Esophagus squamous epithelium (tissue), 5 donors: ENCODE data around the gene ING3. TPM values are rescaled to one million over a fixed set of nuclear protein-coding genes. Genes with fewer than 3 reads are reported as not detected.

ENCODE experiments used
- DNase-seq: peaks from one replicate; lab custom pipeline; 2025; lab: John Stamatoyannopoulos, UW
- H3K27ac ChIP-seq, 4 donors: fragments of 200-600 bp; sonication (generic); one replicate each; pipeline ENCODE4 v1.5.1; 2016 to 2019; ENCODE audit warnings: mild to moderate bottlenecking in 1 of 4
- H3K27me3 ChIP-seq, 4 donors: fragments of 200-600 bp; sonication (generic); 1 replicate in 3 of 4; 2 replicates in 1 of 4; pipeline versions ENCODE4 v1.5.1 to v1.6.0; 2017 to 2021; ENCODE audit warnings: antibody characterized with exemption in 1 of 4
- H3K36me3 ChIP-seq, 3 donors: fragments of 200-600 bp; sonication (generic); one replicate each; pipeline ENCODE4 v1.5.1; 2016 to 2019
- H3K4me1 ChIP-seq, 3 donors: fragments of 200-600 bp; sonication (generic); one replicate each; pipeline ENCODE4 v1.5.1; 2017 to 2019
- H3K4me3 ChIP-seq, 4 donors: fragments of 200-600 bp; sonication (generic); 1 replicate in 3 of 4; 2 replicates in 1 of 4; pipeline ENCODE4 v1.5.1; 2016 to 2019; ENCODE audit warnings: mild to moderate bottlenecking in 2 of 4, moderate library complexity in 1 of 4
- H3K9me3 ChIP-seq, 3 donors: fragments of 200-600 bp; sonication (generic); one replicate each; pipeline ENCODE4 v1.5.1; 2016 to 2019
- CTCF ChIP-seq, 6 experiments: fragments of 450-650 bp in 4 of 6; fragments of 200-600 bp in 2 of 6; sonication (generic) in 2 of 6; IDR thresholded peaks; one replicate each; pipeline ENCODE4 v1.5.1; 2016 to 2019; ENCODE audit warnings: antibody characterized with exemption in 6 of 6, mild to moderate bottlenecking in 4 of 6, moderate library complexity in 4 of 6
- POLR2A ChIP-seq, 4 donors: fragments of 450-650 bp; IDR thresholded peaks; one replicate each; pipeline ENCODE4 v1.6.1; 2017; ENCODE audit warnings: antibody characterized with exemption in 4 of 4, mild to moderate bottlenecking in 4 of 4, moderate library complexity in 3 of 4
- WGBS, 2 donors: methylation state at CpG; one replicate each; pipeline ENCODE4 v1.1.5; 2018; 5-methylcytosine and 5-hydroxymethylcytosine counted together
- intact Hi-C: fragments of 100-400 bp; cut with DNase I; formaldehyde crosslinking; loops from one replicate; pipeline ENCODE4 v1.15.0; 2022
- total RNA-seq, 4 donors: library from RNA; depleted of rRNA; stranded (reverse); fragments of >200 nt; gene quantifications; one replicate each; pipeline ENCODE4 v1.1.0, GENCODE V29; 2016
- donor health status: DM: yes; HTN: yes; CAD: no.

Gene ING3
- total RNA-seq, 4 donors from 2014 or later = 12.5 to 15.8 (median 14.4) TPM

GRCh38 chr7:121006711-121007315 lies 56.2 kb downstream of the ING3 start:
- intact Hi-C loops = no loop called here
- H3K27me3 ChIP-seq = peaks cover 0 to 5% (median 0%) of the 10 kb centered on the region in 4 donors
- peaks cover 0 to 4% (median 0%) of the 10 kb centered on the region in 3 donors for H3K4me1 ChIP-seq
- H3K4me3 ChIP-seq = no peak overlapping the region
- H3K27ac ChIP-seq = no peak overlapping the region
- 66 to 67% methylated on average over 6 of the region's 6 CpGs for WGBS, 2 donors
- H3K9me3 ChIP-seq = no peaks in the 10 kb centered on the region
- no peak for DNase-seq
- TF ChIP-seq CTCF (IDR thresholded peaks at IDR 0.05) (no peak), POLR2A (IDR thresholded peaks at IDR 0.05) (no peak)
- H3K36me3 ChIP-seq = no peaks in the 10 kb centered on the region

- TF ChIP-seq CTCF (IDR thresholded peaks at IDR 0.05) (no peak), POLR2A (IDR thresholded peaks at IDR 0.05) (no peak)
- intact Hi-C loops = no loop called here
- 50 to 59% methylated on average over 2 of the region's 2 CpGs for WGBS, 2 donors
- Histone ChIP-seq H3K27me3 (peaks cover 0 to 4% (median 0%) of the 10 kb centered on the region in 4 donors), H3K9me3 (no peaks in the 10 kb centered on the region), H3K4me3 (no peak overlapping the region), H3K36me3 (no peaks in the 10 kb centered on the region), H3K4me1 (no peaks in the 10 kb centered on the region), H3K27ac (no peak overlapping the region)
- DNase-seq = no peak
Measured at GRCh38 chr7:121008816-121009215, 58.2 kb downstream of the ING3 start.

GRCh38 chr7:121011401-121011800 lies 60.8 kb downstream of the ING3 start:
- no peaks in the 10 kb centered on the region for H3K36me3 ChIP-seq
- H3K4me3 ChIP-seq = no peak overlapping the region
- no peak for DNase-seq
- no peak for TF ChIP-seq POLR2A (IDR thresholded peaks at IDR 0.05)
- no peak for TF ChIP-seq CTCF (IDR thresholded peaks at IDR 0.05)
- no peaks in the 10 kb centered on the region for H3K4me1 ChIP-seq
- no peaks in the 10 kb centered on the region for H3K27me3 ChIP-seq
- H3K9me3 ChIP-seq = no peaks in the 10 kb centered on the region
- H3K27ac ChIP-seq = no peak overlapping the region
- intact Hi-C loops = no loop called here
- 80 to 88% methylated on average over 1 of the region's 1 CpG for WGBS, 2 donors

GRCh38 chr7:121012170-121012874 lies 61.7 kb downstream of the ING3 start:
- 81 to 90% methylated on average over 6 of the region's 6 CpGs for WGBS, 2 donors
- no peak for TF ChIP-seq POLR2A (IDR thresholded peaks at IDR 0.05)
- TF ChIP-seq CTCF (IDR thresholded peaks at IDR 0.05) = no peak
- intact Hi-C loops = no loop called here
- Histone ChIP-seq H3K4me3 (no peak overlapping the region), H3K27ac (no peak overlapping the region), H3K4me1 (peaks cover 0 to 2% (median 0%) of the 10 kb centered on the region in 3 donors), H3K36me3 (no peaks in the 10 kb centered on the region), H3K27me3 (no peaks in the 10 kb centered on the region), H3K9me3 (no peaks in the 10 kb centered on the region)
- DNase-seq = no peak

GRCh38 chr7:121012919-121013318 lies 62.3 kb downstream of the ING3 start:
- no peak overlapping the region for H3K4me3 ChIP-seq
- intact Hi-C loops = no loop called here
- no peaks in the 10 kb centered on the region for H3K36me3 ChIP-seq
- no peak for DNase-seq
- TF ChIP-seq POLR2A (IDR thresholded peaks at IDR 0.05) = no peak
- TF ChIP-seq CTCF (IDR thresholded peaks at IDR 0.05) = no peak
- H3K9me3 ChIP-seq = no peaks in the 10 kb centered on the region
- peaks cover 0 to 8% (median 0%) of the 10 kb centered on the region in 3 donors for H3K4me1 ChIP-seq
- WGBS, 2 donors = 48 to 53% methylated on average over 2 of the region's 2 CpGs
- H3K27ac ChIP-seq = no peak overlapping the region
- no peaks in the 10 kb centered on the region for H3K27me3 ChIP-seq
